Hematopoietic multipotent progenitor cell treated with erythropoietin and hydrocortisone succinate and interleukin-3 and kit ligand, for 4 days (in vitro differentiated cells): ENCODE results near the gene TMEM126B.

ENCODE experiments used
- DNase-seq: peaks from one replicate; pipeline ENCODE4 v3.0.0-alpha.2; 2015

TMEM126B gene

GRCh38 chr11:85685125-85685819, 56.9 kb downstream of the TMEM126B start:
- no peak for DNase-seq

GRCh38 chr11:85685820-85686459, 57.5 kb downstream of the TMEM126B start, which contains the start of gene CCDC89:
TSS of gene CCDC89 (minus strand) at chr11:85686195. CDS start at chr11:85686130, 65 bp downstream.
- no peak for DNase-seq
